Activated CD8-positive, alpha-beta T cell treated with anti-CD3 and anti-CD28 coated beads for 36 hours (primary cell): ENCODE results near the gene TRAF3IP3. TPM values are rescaled to one million over a fixed set of nuclear protein-coding genes. Genes with fewer than 3 reads are reported as not detected.

ENCODE experiments used
- ATAC-seq: fragments of 200-7000 bp; cut with Tn5 transposase; one replicate; pipeline ENCODE4 v1.10.0; 2021; ENCODE audit warnings: mild to moderate bottlenecking, moderate library complexity
- CTCF ChIA-PET: fragments of 350-600 bp; sonication (Branson Sonifier 250); formaldehyde crosslinking; loops from one replicate; lab custom pipeline; 2021; ENCODE audit warnings: antibody characterized with exemption; lab: Charles Lee
- POLR2A ChIA-PET: fragments of 350-600 bp; sonication (Branson Sonifier 250); formaldehyde crosslinking; loops from one replicate; lab custom pipeline; 2021; ENCODE audit warnings: antibody characterized with exemption; lab: Charles Lee
- DNase-seq: peaks from one replicate; pipeline ENCODE4 v3.0.0-alpha.2; 2020
- H3K27ac Mint-ChIP-seq: one replicate; pipeline ENCODE4 v1.8.0; 2021; ENCODE audit warnings: mild to moderate bottlenecking, mixed read lengths
- H3K27me3 Mint-ChIP-seq: one replicate; pipeline ENCODE4 v1.8.0; 2021; ENCODE audit warnings: mixed read lengths
- H3K36me3 Mint-ChIP-seq: one replicate; pipeline ENCODE4 v1.8.0; 2021; ENCODE audit warnings: low read depth, mixed read lengths
- H3K4me1 Mint-ChIP-seq: one replicate; pipeline ENCODE4 v1.8.0; 2021; ENCODE audit warnings: low read depth, mixed read lengths
- H3K4me3 Mint-ChIP-seq: one replicate; pipeline ENCODE4 v1.8.0; 2021; ENCODE audit warnings: mild to moderate bottlenecking, moderate library complexity, mixed read lengths
- H3K9me3 Mint-ChIP-seq: one replicate; pipeline ENCODE4 v1.8.0; 2021; ENCODE audit warnings: mixed read lengths
- CTCF ChIP-seq: fragments of 200-600 bp; IDR thresholded peaks from one replicate; pipeline ENCODE4 v1.8.0; 2022; ENCODE audit warnings: antibody characterized with exemption, mild to moderate bottlenecking
- intact Hi-C: fragments of 100-400 bp; cut with micrococcal nuclease; formaldehyde crosslinking; loops from one replicate; pipeline ENCODE4 v1.10.0; 2022
- total RNA-seq, 2 experiments: library from RNA; stranded (reverse); gene quantifications; one replicate each; pipeline ENCODE4 v1.2.3, GENCODE V29; 2021

The TRAF3IP3 gene
- total RNA-seq, 2 experiments from 2014 or later, result 194 TPM

- ChIA-PET POLR2A (interaction anchor here (1.1 to 1.4 kb wide), 3 partner anchors 8 to 40 kb away, joined by 3 to 5 read pairs (median 4); no protein-coding TSS in a partner anchor), CTCF (interaction anchor here (0.7 to 5.6 kb wide), 7 partner anchors 7 to 86 kb away, joined by 3 to 59 read pairs (median 3); partner anchors contain the start of gene UTP25)
- intact Hi-C loops, result no loop called here
- no peak overlapping the region for H3K27ac Mint-ChIP-seq
- TF ChIP-seq CTCF, result no peak
- ATAC-seq (no peak), DNase-seq (no peak)
- H3K36me3 Mint-ChIP-seq, result no peaks in the 10 kb centered on the region
- H3K9me3 Mint-ChIP-seq, result no peaks in the 10 kb centered on the region
- peaks cover 12% of the 10 kb centered on the region for H3K4me1 Mint-ChIP-seq
- H3K4me3 Mint-ChIP-seq, result no peak overlapping the region
- H3K27me3 Mint-ChIP-seq, result peaks cover 6% of the 10 kb centered on the region
These were observed 59.6 kb downstream of the TRAF3IP3 start for GRCh38 chr1:209815490-209815889.

DNA sequence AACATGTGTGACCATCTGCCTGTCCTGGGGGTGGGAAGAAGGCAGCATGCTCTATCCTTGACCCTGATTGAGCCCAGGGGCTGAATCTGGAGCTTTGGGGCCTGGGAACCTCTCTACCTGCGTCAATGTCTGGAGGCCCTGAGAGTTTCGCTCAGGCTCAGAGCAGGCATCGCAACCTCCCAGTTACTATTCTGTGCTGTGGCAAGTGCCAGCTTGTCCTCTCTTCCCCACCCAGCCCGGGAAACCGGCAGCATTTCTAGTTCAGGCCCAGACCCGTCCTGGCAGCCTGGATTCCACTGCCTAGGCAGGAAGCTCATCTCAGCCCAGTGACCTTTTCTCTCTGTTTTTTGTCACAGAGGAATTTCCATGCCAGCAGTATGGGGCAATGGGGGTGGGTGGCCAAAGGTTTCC, 60.1 kb downstream of the TRAF3IP3 start:
- TF ChIP-seq CTCF, result no peak
- no peaks in the 10 kb centered on the region for H3K9me3 Mint-ChIP-seq
- no peak overlapping the region for H3K4me3 Mint-ChIP-seq
- no peaks in the 10 kb centered on the region for H3K36me3 Mint-ChIP-seq
- intact Hi-C loops, result no loop called here
- DNase-seq (no peak), ATAC-seq (peak; percentile 20)
- peaks cover 12% of the 10 kb centered on the region for H3K4me1 Mint-ChIP-seq
- H3K27ac Mint-ChIP-seq, result no peak overlapping the region
- peaks cover 10% of the 10 kb centered on the region for H3K27me3 Mint-ChIP-seq
- ChIA-PET POLR2A (interaction anchor here (1.1 to 1.4 kb wide), 3 partner anchors 8 to 41 kb away, joined by 3 to 5 read pairs (median 4); no protein-coding TSS in a partner anchor), CTCF (interaction anchor here (0.7 to 4.7 kb wide), 7 partner anchors 8 to 86 kb away, joined by 3 to 24 read pairs (median 3); partner anchors contain the start of gene UTP25)

DNA sequence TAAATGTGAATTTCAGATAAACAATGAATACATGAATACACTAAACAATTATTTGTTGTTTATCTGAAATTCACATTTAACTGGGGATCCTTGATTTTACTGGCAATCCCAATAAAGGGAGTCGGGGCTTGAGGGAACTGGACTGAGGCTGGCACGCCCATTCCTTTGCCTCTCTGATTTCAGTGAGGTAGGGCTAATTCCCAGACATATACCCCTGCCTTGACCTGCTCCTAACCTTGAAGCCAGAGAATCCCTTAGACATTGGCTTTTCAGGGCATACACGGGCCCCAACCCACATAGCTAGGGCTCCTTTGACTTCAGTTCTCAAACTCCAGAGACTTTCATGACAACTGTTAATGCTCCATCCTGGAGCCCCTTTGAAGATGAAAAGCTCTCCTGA, 61.1 kb downstream of the TRAF3IP3 start:
- TF ChIP-seq CTCF, result no peak
- Mint-ChIP-seq H3K4me1 (peaks cover 12% of the 10 kb centered on the region), H3K4me3 (no peak overlapping the region), H3K27ac (no peak overlapping the region), H3K9me3 (no peaks in the 10 kb centered on the region), H3K27me3 (peaks cover 15% of the 10 kb centered on the region), H3K36me3 (no peaks in the 10 kb centered on the region)
- intact Hi-C loops, result no loop called here
- POLR2A ChIA-PET, result no interaction called here
- CTCF ChIA-PET, result interaction anchor here (0.7 to 4.7 kb wide), 3 partner anchors 10 to 27 kb away, joined by 3 to 24 read pairs (median 3); partner anchors contain the start of gene UTP25
- DNase-seq (no peak), ATAC-seq (no peak)

DNA sequence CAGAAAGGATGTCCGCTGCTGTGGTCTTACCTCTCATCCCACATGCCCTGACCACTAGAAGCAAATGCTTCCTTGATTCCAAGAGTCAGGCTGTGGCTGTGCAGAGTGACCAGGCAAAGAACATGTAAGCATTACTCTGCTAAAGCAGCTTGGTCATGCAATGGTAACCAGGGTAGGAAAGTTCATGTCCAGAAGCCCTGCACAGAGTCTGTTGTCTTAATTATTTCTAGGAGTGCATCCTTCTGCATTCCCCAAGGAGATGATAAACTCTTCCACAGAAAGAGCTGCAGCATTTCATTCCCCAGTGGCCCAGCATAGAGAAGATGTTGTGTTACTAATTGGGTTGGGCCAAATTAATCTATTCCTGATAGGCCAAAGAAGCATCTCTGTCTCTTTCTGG, 61.8 kb downstream of the TRAF3IP3 start:
- DNase-seq (no peak), ATAC-seq (no peak)
- Mint-ChIP-seq H3K27me3 (peaks cover 18% of the 10 kb centered on the region), H3K36me3 (no peaks in the 10 kb centered on the region), H3K4me3 (no peak overlapping the region), H3K9me3 (no peaks in the 10 kb centered on the region), H3K4me1 (peaks cover 14% of the 10 kb centered on the region), H3K27ac (no peak overlapping the region)
- CTCF ChIA-PET, result interaction anchor here (0.7 to 4.7 kb wide), 4 partner anchors 9 to 28 kb away, joined by 3 to 24 read pairs (median 3); partner anchors contain the start of gene UTP25
- TF ChIP-seq CTCF, result no peak
- POLR2A ChIA-PET, result interaction anchor here (1.4 kb wide), 1 partner anchor 33 kb away, joined by 3 read pairs; the partner anchor contains the start of gene C1orf74
- intact Hi-C loops, result no loop called here

- H3K36me3 Mint-ChIP-seq, result no peaks in the 10 kb centered on the region
- DNase-seq (no peak), ATAC-seq (no peak)
- no peak overlapping the region for H3K4me3 Mint-ChIP-seq
- no peaks in the 10 kb centered on the region for H3K9me3 Mint-ChIP-seq
- ChIA-PET POLR2A (interaction anchor here (0.8 to 1.4 kb wide), 4 partner anchors 11 to 47 kb away, joined by 3 to 4 read pairs (median 3); partner anchors contain the start of gene C1orf74), CTCF (interaction anchor here (1.2 kb wide), 1 partner anchor 11 kb away, joined by 4 read pairs; no protein-coding TSS in a partner anchor)
- TF ChIP-seq CTCF, result no peak
- peaks cover 23% of the 10 kb centered on the region for H3K4me1 Mint-ChIP-seq
- peaks cover 21% of the 10 kb centered on the region for H3K27me3 Mint-ChIP-seq
- intact Hi-C loops, result no loop called here
- no peak overlapping the region for H3K27ac Mint-ChIP-seq
These were observed 63.2 kb downstream of the TRAF3IP3 start for GRCh38 chr1:209819058-209819457.
